Glutamatergic neuron (in vitro differentiated cells): Measurements from ENCODE around the gene UBB. TPM values are rescaled to one million over a fixed set of nuclear protein-coding genes. Genes with fewer than 3 reads are reported as not detected.
"Not testable (repeated sequence)": the region's sequence is repeated elsewhere in the genome, so short reads cannot be mapped to it uniquely, and the experiment has no call there.

ENCODE experiments used
- DNase-seq: peaks from one replicate; pipeline ENCODE4 v3.0.0; 2022
- H3K27ac Mint-ChIP-seq: one replicate; pipeline ENCODE4 v1.8.0; 2020; ENCODE audit warnings: mild to moderate bottlenecking, mixed read lengths, inconsistent platforms; ENCODE audit not compliant: unreplicated experiment
- H3K27me3 Mint-ChIP-seq: one replicate; pipeline ENCODE4 v1.8.0; 2020; ENCODE audit warnings: mild to moderate bottlenecking, moderate library complexity, mixed read lengths, inconsistent platforms; ENCODE audit not compliant: unreplicated experiment
- H3K36me3 Mint-ChIP-seq: one replicate; pipeline ENCODE4 v1.8.0; 2020; ENCODE audit warnings: mild to moderate bottlenecking, mixed read lengths, inconsistent platforms; ENCODE audit not compliant: unreplicated experiment
- H3K4me1 Mint-ChIP-seq: one replicate; pipeline ENCODE4 v1.8.0; 2020; ENCODE audit warnings: mild to moderate bottlenecking, low read depth, mixed read lengths, inconsistent platforms; ENCODE audit not compliant: unreplicated experiment
- H3K4me3 Mint-ChIP-seq: one replicate; pipeline ENCODE4 v1.8.0; 2020; ENCODE audit warnings: mild to moderate bottlenecking, mixed read lengths, inconsistent platforms; ENCODE audit not compliant: unreplicated experiment
- H3K9me3 Mint-ChIP-seq: one replicate; pipeline ENCODE4 v1.8.0; 2020; ENCODE audit warnings: mild to moderate bottlenecking, moderate library complexity, mixed read lengths, inconsistent platforms; ENCODE audit not compliant: unreplicated experiment
- CTCF ChIP-seq: fragments of 200-600 bp; sonication (generic); IDR thresholded peaks from one replicate; pipeline ENCODE4 v1.5.0; 2021; ENCODE audit not compliant: partially characterized antibody, unreplicated experiment
- total RNA-seq: library from RNA; stranded (reverse); fragmentation: NEBNext Ultra II Directional; extraction: Animal tissue kit (Norgen Biotek cat#: 25700); gene quantifications from one replicate; pipeline ENCODE4 v1.2.1, GENCODE V29; 2021; ENCODE audit not compliant: unreplicated experiment

Gene UBB
- total RNA-seq, 1 donor from 2014 or later: 1,286 TPM

DNA sequence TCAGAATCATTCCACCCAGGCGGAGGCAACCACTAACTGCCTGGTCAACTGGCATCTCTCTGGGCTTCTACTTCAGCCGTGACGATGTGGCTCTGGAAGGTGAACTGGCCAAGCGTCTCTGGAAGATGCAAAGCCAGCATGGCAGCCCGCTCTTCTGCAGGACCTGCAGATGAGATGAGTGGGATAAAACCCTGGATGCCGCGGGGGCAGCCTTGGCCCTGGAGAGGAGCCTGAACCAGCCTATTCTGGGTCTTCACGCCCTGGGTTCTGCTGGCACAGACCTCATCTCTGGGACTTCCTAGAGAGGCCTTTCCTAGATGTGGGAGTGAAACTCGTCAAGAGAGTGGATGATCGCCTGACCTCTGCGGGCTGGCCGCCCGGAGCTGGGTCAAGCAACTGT is 10.6 kb downstream of the UBB start:
- Mint-ChIP-seq H3K27ac (no peak overlapping the region), H3K36me3 (no peaks in the 10 kb centered on the region), H3K4me1 (peaks cover 2% of the 10 kb centered on the region), H3K9me3 (no peaks in the 10 kb centered on the region), H3K27me3 (peaks cover 4% of the 10 kb centered on the region), H3K4me3 (no peak overlapping the region)
- no peak for DNase-seq
- no peak for TF ChIP-seq CTCF

DNA sequence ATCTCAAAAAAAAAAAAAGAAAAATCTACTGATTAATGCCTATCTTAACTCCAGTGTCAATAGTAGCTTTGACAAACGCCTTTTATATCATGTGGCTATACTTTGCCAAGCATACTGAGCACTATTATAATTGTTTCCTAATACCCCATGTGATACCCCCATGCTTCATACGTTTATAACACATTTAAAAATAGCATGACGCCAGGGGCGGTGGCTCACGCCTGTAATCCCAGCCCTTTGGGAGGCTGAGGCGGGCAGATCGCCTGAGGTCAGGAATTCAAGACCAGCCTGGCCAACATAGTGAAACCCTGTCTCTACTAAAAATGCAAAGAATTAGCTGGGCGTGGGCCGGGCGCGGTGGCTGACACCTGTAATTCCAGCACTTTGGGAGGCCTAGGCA is 11.6 kb downstream of the UBB start:
- not testable (repeated sequence) for DNase-seq, H3K36me3 Mint-ChIP-seq, H3K9me3 Mint-ChIP-seq, H3K4me3 Mint-ChIP-seq, H3K27ac Mint-ChIP-seq, H3K27me3 Mint-ChIP-seq, H3K4me1 Mint-ChIP-seq

GRCh38 chr17:16395887-16396286 is 15.0 kb downstream of the UBB start:
- not testable (repeated sequence) for H3K27ac Mint-ChIP-seq, H3K27me3 Mint-ChIP-seq

DNA sequence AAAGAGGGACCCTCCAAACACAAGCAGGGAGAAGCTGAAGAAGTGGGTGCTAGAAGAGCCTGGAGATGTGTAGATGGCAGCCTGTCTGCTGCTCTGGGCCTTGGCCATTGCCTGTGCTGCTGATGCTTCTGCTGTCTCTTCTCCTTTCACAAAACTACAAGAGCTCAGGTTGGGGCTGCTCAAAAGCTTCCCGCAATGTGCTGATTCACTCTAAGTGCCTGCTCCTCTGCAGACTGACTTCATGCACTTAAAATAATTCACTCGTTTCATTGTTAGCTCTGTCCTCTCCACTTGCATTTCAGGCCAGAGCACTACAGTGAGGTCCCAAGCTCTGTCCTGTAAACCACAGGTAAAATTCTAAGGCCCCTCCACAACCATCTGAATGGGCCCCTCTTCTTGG is 15.8 kb downstream of the UBB start:
- H3K27ac Mint-ChIP-seq, H3K36me3 Mint-ChIP-seq, H3K4me3 Mint-ChIP-seq, DNase-seq, H3K4me1 Mint-ChIP-seq, H3K9me3 Mint-ChIP-seq, H3K27me3 Mint-ChIP-seq: not testable (repeated sequence)

More at GRCh38 chr17:16395887-16396286, 15.0 kb downstream of the UBB start:
- not testable (repeated sequence) for H3K4me3 Mint-ChIP-seq, H3K9me3 Mint-ChIP-seq, H3K36me3 Mint-ChIP-seq, DNase-seq, H3K4me1 Mint-ChIP-seq

DNA sequence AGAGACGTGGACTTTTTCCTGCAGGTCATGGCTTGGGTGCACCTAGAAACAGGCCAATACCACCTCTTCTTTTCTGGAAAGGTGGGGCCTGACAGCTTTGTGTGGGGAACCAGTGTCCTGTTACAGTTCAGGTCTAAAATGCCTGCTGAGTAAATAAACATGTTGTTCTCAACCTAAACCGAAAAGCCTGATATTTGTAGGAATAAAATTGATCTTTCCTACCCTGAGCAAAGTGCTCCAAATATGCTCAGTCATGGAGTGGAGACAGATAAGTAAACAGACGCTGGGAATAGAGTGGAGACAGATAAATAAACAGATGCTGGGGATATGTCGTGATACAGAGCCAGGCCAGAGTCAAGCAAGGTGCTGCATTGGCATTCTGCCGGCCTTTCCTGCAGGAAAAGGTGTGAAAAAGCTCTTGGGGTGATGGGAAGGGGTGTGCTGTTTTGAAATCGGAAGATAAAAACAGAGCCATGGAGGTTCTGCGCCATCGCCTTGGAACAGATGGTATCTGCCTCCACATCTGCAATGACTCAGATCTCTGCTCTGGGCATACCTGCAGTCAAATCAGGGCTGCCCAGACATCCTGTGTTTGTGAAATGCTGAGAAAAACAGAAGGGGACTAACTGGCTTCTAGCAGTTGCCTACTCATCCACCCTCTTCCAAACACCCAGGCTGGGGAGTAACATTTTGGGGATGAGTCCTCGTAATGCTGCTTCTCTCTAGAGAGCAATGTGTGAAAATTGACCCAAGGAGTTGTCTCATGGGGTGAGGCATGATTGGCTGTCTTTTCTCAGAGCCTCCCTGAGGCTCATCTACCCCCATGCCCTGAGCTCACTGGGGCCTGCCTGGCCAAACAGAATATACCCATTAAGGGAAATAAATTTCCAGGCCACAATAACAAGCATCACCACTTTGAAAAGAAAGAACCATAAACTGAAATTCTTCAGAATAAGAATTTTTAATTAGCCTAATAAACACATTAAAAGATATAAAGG is 17.7 kb downstream of the UBB start:
- TF ChIP-seq CTCF: no peak
- H3K4me1 Mint-ChIP-seq: peaks cover 9% of the 10 kb centered on the region
- H3K27me3 Mint-ChIP-seq: no peaks in the 10 kb centered on the region
- no peaks in the 10 kb centered on the region for H3K36me3 Mint-ChIP-seq
- no peak overlapping the region for H3K4me3 Mint-ChIP-seq
- no peaks in the 10 kb centered on the region for H3K9me3 Mint-ChIP-seq
- H3K27ac Mint-ChIP-seq: peak overlapping the region; percentile 1
- no peak for DNase-seq

DNA sequence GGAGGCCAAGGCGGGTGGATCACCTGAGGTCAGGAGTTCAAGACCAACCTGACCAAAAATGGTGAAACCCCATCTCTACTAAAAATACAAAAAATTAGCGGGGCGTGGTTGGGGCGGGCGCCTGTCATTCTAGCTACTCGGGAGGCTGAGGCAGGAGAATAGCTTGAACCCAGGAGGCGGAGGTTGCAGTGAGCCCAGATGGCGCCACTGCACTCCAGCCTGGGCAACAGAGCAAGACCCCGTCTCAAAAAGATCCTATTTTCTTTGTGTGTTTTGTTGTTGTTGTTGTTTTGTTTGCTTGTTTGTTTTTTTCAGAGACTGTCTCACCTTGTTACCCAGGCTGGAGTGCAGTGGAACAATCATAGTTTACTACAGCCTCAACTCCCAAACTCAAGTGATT is 23.0 kb downstream of the UBB start:
- H3K27me3 Mint-ChIP-seq, H3K4me1 Mint-ChIP-seq, H3K27ac Mint-ChIP-seq, H3K4me3 Mint-ChIP-seq, DNase-seq, H3K36me3 Mint-ChIP-seq, H3K9me3 Mint-ChIP-seq: not testable (repeated sequence)
